HEK293 (cell line): Measurements from ENCODE around the gene NLGN1.

ENCODE experiments used
- CTCF ChIA-PET: fragments of 350-600 bp; formaldehyde crosslinking; extraction: SDS; loops from one replicate; lab custom pipeline; 2021; ENCODE audit warnings: antibody characterized with exemption; lab: Yijun Ruan, JAX
- POLR2A ChIA-PET: fragments of 300-600 bp; formaldehyde crosslinking; extraction: SDS; loops from one replicate; lab custom pipeline; 2020; ENCODE audit warnings: antibody characterized with exemption, inconsistent platforms; lab: Yijun Ruan, JAX
- H3K27ac ChIP-seq: fragments of 200-500 bp; sonication (Bioruptor generic); 2 replicates; pipeline ENCODE4 v1.5.1; 2014; ENCODE audit warnings: low read depth, low read length, control low read depth, inconsistent platforms; ENCODE audit errors: extremely low read depth
- H3K36me3 ChIP-seq, 2 experiments: fragments of 200-500 bp in 1 of 2; sonication (Bioruptor generic) in 1 of 2; 1 replicate in 1 of 2; 2 replicates in 1 of 2; pipeline ENCODE4 v1.5.1; 2014 to 2017; ENCODE audit warnings: inconsistent platforms in 2 of 2, low read length in 2 of 2; ENCODE audit not compliant: control insufficient read depth in 2 of 2, insufficient read depth in 1 of 2
- H3K4me1 ChIP-seq: fragments of 200-500 bp; sonication (Bioruptor generic); 2 replicates; pipeline ENCODE4 v1.5.1; 2014; ENCODE audit warnings: mild to moderate bottlenecking, low read length, inconsistent platforms; ENCODE audit not compliant: control insufficient read depth, insufficient read depth
- H3K4me3 ChIP-seq: 2 replicates; pipeline ENCODE4 v1.5.1; 2011; ENCODE audit warnings: low read depth, mild to moderate bottlenecking, control low read depth, low read length, moderate library complexity
- H3K9me3 ChIP-seq: fragments of 200-500 bp; sonication (Bioruptor generic); 2 replicates; pipeline ENCODE4 v1.5.1; 2014; ENCODE audit warnings: low read depth, low read length, inconsistent platforms; ENCODE audit not compliant: control insufficient read depth, insufficient read depth
- AEBP2 ChIP-seq: fragments of 450-650 bp; formaldehyde crosslinking; IDR thresholded peaks from 2 replicates; pipeline ENCODE4 v1.5.1; 2016; ENCODE audit warnings: missing biosample characterization, missing genetic modification characterization, borderline replicate concordance
- GFI1B ChIP-seq: fragments of 450-650 bp; formaldehyde crosslinking; IDR thresholded peaks from 2 replicates; pipeline ENCODE4 v1.5.1; 2016; ENCODE audit warnings: missing biosample characterization, missing genetic modification characterization
- GLIS1 ChIP-seq: fragments of 450-650 bp; formaldehyde crosslinking; IDR thresholded peaks from 2 replicates; pipeline ENCODE4 v1.5.1; 2016; ENCODE audit warnings: missing biosample characterization, missing genetic modification characterization
- HIC1 ChIP-seq: fragments of 450-650 bp; formaldehyde crosslinking; IDR thresholded peaks from 2 replicates; pipeline ENCODE4 v1.5.1; 2016; ENCODE audit warnings: missing biosample characterization, missing genetic modification characterization
- IKZF3 ChIP-seq: fragments of 450-650 bp; IDR thresholded peaks from 2 replicates; pipeline ENCODE4 v1.5.0; 2018; ENCODE audit warnings: missing biosample characterization, mild to moderate bottlenecking, missing genetic modification characterization, moderate library complexity
- SP7 ChIP-seq: fragments of 450-650 bp; formaldehyde crosslinking; IDR thresholded peaks from 2 replicates; pipeline ENCODE4 v1.5.1; 2016; ENCODE audit warnings: missing biosample characterization, missing genetic modification characterization
- ZBTB17 ChIP-seq: fragments of 450-650 bp; formaldehyde crosslinking; IDR thresholded peaks from 2 replicates; pipeline ENCODE4 v1.5.1; 2016; ENCODE audit warnings: missing biosample characterization, missing genetic modification characterization
- ZBTB44 ChIP-seq: fragments of 450-650 bp; IDR thresholded peaks from 2 replicates; pipeline ENCODE4 v1.5.1; 2018; ENCODE audit warnings: missing biosample characterization, mild to moderate bottlenecking, missing genetic modification characterization
- ZNF18 ChIP-seq: fragments of 450-650 bp; formaldehyde crosslinking; IDR thresholded peaks from 2 replicates; pipeline ENCODE4 v1.5.1; 2016; ENCODE audit warnings: missing biosample characterization, missing genetic modification characterization
- ZNF24 ChIP-seq: fragments of 450-650 bp; formaldehyde crosslinking; IDR thresholded peaks from 2 replicates; pipeline ENCODE4 v1.5.1; 2016; ENCODE audit warnings: missing biosample characterization, missing genetic modification characterization
- ZNF404 ChIP-seq: fragments of 450-650 bp; formaldehyde crosslinking; IDR thresholded peaks from 2 replicates; pipeline ENCODE4 v1.5.1; 2017; ENCODE audit warnings: missing biosample characterization, missing genetic modification characterization
- ZNF561 ChIP-seq: fragments of 450-650 bp; IDR thresholded peaks from 2 replicates; pipeline ENCODE4 v1.5.1; 2018; ENCODE audit warnings: missing biosample characterization, missing genetic modification characterization, borderline replicate concordance
- ZNF600 ChIP-seq: fragments of 450-650 bp; formaldehyde crosslinking; IDR thresholded peaks from 2 replicates; pipeline ENCODE4 v1.5.1; 2016; ENCODE audit warnings: missing biosample characterization, missing genetic modification characterization
- ZNF621 ChIP-seq: fragments of 450-650 bp; formaldehyde crosslinking; IDR thresholded peaks from 2 replicates; pipeline ENCODE4 v1.5.1; 2017; ENCODE audit warnings: missing biosample characterization, missing genetic modification characterization
- ZNF626 ChIP-seq: fragments of 450-650 bp; sonication (Bioruptor Pico); formaldehyde crosslinking; IDR thresholded peaks from 2 replicates; pipeline ENCODE4 v1.5.1; 2018; ENCODE audit warnings: missing biosample characterization, missing genetic modification characterization, inconsistent platforms
- ZNF654 ChIP-seq: fragments of 450-650 bp; formaldehyde crosslinking; IDR thresholded peaks from 2 replicates; pipeline ENCODE4 v1.5.1; 2016; ENCODE audit warnings: low read depth, missing biosample characterization, missing genetic modification characterization
- ZNF704 ChIP-seq: fragments of 450-650 bp; formaldehyde crosslinking; IDR thresholded peaks from 2 replicates; pipeline ENCODE4 v1.5.1; 2016; ENCODE audit warnings: missing biosample characterization, missing genetic modification characterization
- ZSCAN30 ChIP-seq: fragments of 450-650 bp; IDR thresholded peaks from 2 replicates; pipeline ENCODE4 v1.5.1; 2018; ENCODE audit warnings: missing biosample characterization, mild to moderate bottlenecking, missing genetic modification characterization, moderate library complexity
- ZSCAN5A ChIP-seq: fragments of 450-650 bp; formaldehyde crosslinking; IDR thresholded peaks from 2 replicates; pipeline ENCODE4 v1.5.1; 2016; ENCODE audit warnings: missing biosample characterization, missing genetic modification characterization

Gene NLGN1

GRCh38 chr3:173553635-173554280 is 156.2 kb downstream of the NLGN1 start:
- H3K27ac ChIP-seq: no peak overlapping the region
- H3K36me3 ChIP-seq: no peaks in the 10 kb centered on the region
- CTCF ChIA-PET: interaction anchor here (0.6 to 3.0 kb wide), 9 partner anchors 12 to 183 kb away, joined by 3 to 14 read pairs (median 5); no protein-coding TSS in a partner anchor
- POLR2A ChIA-PET: no interaction called here
- no peak overlapping the region for H3K4me3 ChIP-seq
- H3K9me3 ChIP-seq: no peaks in the 10 kb centered on the region
- TF ChIP-seq ZNF654 (peak; percentile 28), GFI1B (0 out of 2 replicates have a peak, but pooled peaks have one; percentile 13), SP7 (peak; percentile 74), ZNF24 (tag by site-specific recombination) (no peak), ZNF621 (tag by site-specific recombination) (no peak), ZSCAN30 (tag by site-specific recombination) (0 out of 2 replicates have a peak, but pooled peaks have one; percentile 30), ZNF626 (tag by site-specific recombination) (no peak), IKZF3 (peak; percentile 34; the same call in 1 of the 2 replicates)
- TF ChIP-seq, all 188 proteins: peak for 5
- H3K4me1 ChIP-seq: no peaks in the 10 kb centered on the region

- POLR2A ChIA-PET: no interaction called here
- H3K4me1 ChIP-seq: no peaks in the 10 kb centered on the region
Measured at GRCh38 chr3:173556546-173556945, 159.0 kb downstream of the NLGN1 start.

More at GRCh38 chr3:173556546-173556945, 159.0 kb downstream of the NLGN1 start:
- Histone ChIP-seq H3K9me3 (no peaks in the 10 kb centered on the region), H3K36me3 (no peaks in the 10 kb centered on the region), H3K27ac (no peak overlapping the region), H3K4me3 (no peak overlapping the region)
- TF ChIP-seq ZBTB44 (tag by site-specific recombination) (no peak), ZNF404 (no peak), ZNF18 (tag by site-specific recombination) (no peak), HIC1 (tag by site-specific recombination) (no peak), ZBTB17 (tag by site-specific recombination) (no peak), GLIS1 (tag by site-specific recombination) (no peak), ZNF600 (tag by site-specific recombination) (no peak), ZNF561 (no peak), ZNF704 (tag by site-specific recombination) (no peak), ZSCAN5A (no peak), AEBP2 (tag by site-specific recombination) (no peak)
- CTCF ChIA-PET: interaction anchor here (0.5 kb wide), 1 partner anchor 758 kb away, joined by 3 read pairs; no protein-coding TSS in a partner anchor
